ENCODE results near the gene KCNG4.

DNA sequence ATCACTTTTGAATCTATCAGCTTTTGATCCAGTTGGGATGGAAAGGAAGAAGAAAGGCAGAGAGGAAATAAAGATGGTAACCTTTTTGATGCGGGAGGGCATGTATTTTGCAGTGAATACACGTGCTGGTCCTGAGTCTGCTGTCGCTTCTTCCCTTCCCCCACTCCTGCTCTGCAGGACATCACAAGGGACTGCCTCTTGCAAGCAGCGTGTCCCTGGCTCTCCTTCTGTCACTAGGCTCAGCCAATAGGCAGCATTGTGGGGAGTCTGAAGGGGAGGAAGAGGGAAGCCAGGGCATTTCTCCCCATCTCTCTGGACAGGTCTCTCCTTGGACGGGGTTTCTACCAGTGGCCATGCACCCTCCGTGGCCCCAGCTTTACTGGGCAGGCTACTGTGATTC, 39.2 kb upstream of the KCNG4 start:
- TF ChIP-seq STAT3 (IDR thresholded peaks at IDR 0.05; ENCODE audit: low read depth, low read length) (no peak), POLR2A (IDR thresholded peaks at IDR 0.05; ENCODE audit: low read depth, low read length) (no peak), EGR1 (IDR thresholded peaks at IDR 0.05; ENCODE audit: borderline replicate concordance in 1 of 2, low read depth in 2 of 2, low read length in 2 of 2) (no peak), GABPA (IDR thresholded peaks at IDR 0.05; ENCODE audit: low read depth) (no peak), NRF1 (conservative IDR thresholded peaks at IDR 0.05; ENCODE audit: low read depth, low read length) (no peak)
- TF ChIP-seq, protein P1, sequence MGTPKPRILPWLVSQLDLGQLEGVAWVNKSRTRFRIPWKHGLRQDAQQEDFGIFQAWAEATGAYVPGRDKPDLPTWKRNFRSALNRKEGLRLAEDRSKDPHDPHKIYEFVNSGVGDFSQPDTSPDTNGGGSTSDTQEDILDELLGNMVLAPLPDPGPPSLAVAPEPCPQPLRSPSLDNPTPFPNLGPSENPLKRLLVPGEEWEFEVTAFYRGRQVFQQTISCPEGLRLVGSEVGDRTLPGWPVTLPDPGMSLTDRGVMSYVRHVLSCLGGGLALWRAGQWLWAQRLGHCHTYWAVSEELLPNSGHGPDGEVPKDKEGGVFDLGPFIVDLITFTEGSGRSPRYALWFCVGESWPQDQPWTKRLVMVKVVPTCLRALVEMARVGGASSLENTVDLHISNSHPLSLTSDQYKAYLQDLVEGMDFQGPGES (IDR thresholded peaks at IDR 0.05), result no peak
- TF ChIP-seq, protein P2, sequence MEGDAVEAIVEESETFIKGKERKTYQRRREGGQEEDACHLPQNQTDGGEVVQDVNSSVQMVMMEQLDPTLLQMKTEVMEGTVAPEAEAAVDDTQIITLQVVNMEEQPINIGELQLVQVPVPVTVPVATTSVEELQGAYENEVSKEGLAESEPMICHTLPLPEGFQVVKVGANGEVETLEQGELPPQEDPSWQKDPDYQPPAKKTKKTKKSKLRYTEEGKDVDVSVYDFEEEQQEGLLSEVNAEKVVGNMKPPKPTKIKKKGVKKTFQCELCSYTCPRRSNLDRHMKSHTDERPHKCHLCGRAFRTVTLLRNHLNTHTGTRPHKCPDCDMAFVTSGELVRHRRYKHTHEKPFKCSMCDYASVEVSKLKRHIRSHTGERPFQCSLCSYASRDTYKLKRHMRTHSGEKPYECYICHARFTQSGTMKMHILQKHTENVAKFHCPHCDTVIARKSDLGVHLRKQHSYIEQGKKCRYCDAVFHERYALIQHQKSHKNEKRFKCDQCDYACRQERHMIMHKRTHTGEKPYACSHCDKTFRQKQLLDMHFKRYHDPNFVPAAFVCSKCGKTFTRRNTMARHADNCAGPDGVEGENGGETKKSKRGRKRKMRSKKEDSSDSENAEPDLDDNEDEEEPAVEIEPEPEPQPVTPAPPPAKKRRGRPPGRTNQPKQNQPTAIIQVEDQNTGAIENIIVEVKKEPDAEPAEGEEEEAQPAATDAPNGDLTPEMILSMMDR (IDR thresholded peaks at IDR 0.05 in 2 of 3, conservative IDR thresholded peaks at IDR 0.05 in 1 of 3; ENCODE audit: control insufficient read depth in 2 of 3, extremely low read depth in 1 of 3, insufficient read depth in 1 of 3, low read depth in 3 of 3, low read length in 3 of 3), result no peak
- TF ChIP-seq, protein P3, sequence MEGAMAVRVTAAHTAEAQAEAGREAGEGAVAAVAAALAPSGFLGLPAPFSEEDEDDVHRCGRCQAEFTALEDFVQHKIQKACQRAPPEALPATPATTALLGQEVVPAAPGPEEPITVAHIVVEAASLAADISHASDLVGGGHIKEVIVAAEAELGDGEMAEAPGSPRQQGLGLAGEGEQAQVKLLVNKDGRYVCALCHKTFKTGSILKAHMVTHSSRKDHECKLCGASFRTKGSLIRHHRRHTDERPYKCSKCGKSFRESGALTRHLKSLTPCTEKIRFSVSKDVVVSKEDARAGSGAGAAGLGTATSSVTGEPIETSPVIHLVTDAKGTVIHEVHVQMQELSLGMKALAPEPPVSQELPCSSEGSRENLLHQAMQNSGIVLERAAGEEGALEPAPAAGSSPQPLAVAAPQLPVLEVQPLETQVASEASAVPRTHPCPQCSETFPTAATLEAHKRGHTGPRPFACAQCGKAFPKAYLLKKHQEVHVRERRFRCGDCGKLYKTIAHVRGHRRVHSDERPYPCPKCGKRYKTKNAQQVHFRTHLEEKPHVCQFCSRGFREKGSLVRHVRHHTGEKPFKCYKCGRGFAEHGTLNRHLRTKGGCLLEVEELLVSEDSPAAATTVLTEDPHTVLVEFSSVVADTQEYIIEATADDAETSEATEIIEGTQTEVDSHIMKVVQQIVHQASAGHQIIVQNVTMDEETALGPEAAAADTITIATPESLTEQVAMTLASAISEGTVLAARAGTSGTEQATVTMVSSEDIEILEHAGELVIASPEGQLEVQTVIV (IDR thresholded peaks at IDR 0.05; ENCODE audit: borderline replicate concordance, partially characterized antibody), result no peak

Data from GM12878 (cell line).